MG63 (cell line): ENCODE results near the gene CUZD1. TPM values are rescaled to one million over a fixed set of nuclear protein-coding genes. Genes with fewer than 3 reads are reported as not detected.
"Not testable (repeated sequence)": the region's sequence is repeated elsewhere in the genome, so short reads cannot be mapped to it uniquely, and the experiment has no call there.

Source experiments
- DNase-seq: peaks from one replicate; pipeline ENCODE4 v3.0.0-alpha.2; 2020
- H3K27me3 ChIP-seq: fragments of 250-450 bp; sonication (Bioruptor Pico); 2 replicates; pipeline ENCODE4 v1.5.1; 2020; ENCODE audit warnings: mild to moderate bottlenecking, moderate library complexity
- H3K36me3 ChIP-seq: fragments of 250-450 bp; sonication (Bioruptor Pico); 2 replicates; pipeline ENCODE4 v1.5.1; 2020; ENCODE audit warnings: mild to moderate bottlenecking, moderate library complexity
- H3K4me3 ChIP-seq: fragments of 250-450 bp; sonication (Bioruptor Pico); 2 replicates; pipeline ENCODE4 v1.5.1; 2020; ENCODE audit warnings: mild to moderate bottlenecking, moderate library complexity
- H3K9me3 ChIP-seq: fragments of 250-450 bp; sonication (Bioruptor Pico); 2 replicates; pipeline ENCODE4 v1.5.1; 2020; ENCODE audit warnings: mild to moderate bottlenecking, moderate library complexity
- total RNA-seq: library from RNA; depleted of rRNA; stranded (reverse); fragments of >200 nt; shearing (Covaris generic); gene quantifications from 2 replicates; pipeline ENCODE4 v1.2.3, GENCODE V29; 2014; ENCODE audit warnings: low replicate concordance; rRNA removed

The CUZD1 gene, protein sequence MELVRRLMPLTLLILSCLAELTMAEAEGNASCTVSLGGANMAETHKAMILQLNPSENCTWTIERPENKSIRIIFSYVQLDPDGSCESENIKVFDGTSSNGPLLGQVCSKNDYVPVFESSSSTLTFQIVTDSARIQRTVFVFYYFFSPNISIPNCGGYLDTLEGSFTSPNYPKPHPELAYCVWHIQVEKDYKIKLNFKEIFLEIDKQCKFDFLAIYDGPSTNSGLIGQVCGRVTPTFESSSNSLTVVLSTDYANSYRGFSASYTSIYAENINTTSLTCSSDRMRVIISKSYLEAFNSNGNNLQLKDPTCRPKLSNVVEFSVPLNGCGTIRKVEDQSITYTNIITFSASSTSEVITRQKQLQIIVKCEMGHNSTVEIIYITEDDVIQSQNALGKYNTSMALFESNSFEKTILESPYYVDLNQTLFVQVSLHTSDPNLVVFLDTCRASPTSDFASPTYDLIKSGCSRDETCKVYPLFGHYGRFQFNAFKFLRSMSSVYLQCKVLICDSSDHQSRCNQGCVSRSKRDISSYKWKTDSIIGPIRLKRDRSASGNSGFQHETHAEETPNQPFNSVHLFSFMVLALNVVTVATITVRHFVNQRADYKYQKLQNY
- total RNA-seq, result 0.13 TPM in 1 of 2 replicates, not detected in the other

DNA sequence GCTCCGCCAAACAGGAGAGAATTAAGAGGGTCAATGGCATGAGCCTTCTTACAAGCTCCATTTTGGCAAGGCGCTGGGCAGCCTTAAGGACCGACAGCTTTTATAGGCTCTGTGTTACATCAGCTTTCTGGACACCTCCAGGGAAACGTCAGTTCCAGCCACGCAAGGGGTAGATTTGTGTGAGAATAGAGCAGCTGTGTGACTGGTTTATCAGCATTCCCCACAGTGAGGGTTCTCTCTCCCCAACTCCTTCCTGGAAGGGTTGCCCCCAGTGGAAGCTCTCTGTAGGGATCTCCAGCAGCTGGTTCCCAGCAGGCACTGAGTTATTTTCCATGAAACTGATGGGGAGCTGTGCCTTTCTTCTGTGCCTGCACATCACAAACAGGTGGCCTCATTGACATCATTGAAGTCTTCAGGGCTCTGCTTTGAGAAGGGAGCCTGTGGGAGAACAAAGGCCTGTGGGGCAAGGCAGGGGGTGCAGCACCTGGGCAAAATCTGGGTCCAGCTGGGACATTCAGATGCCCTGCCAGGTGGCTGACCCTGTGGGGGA lies at the start of gene CUZD1:
Gene CUZD1, minus strand, starts transcription at position 75 of the 550 bp plus-strand sequence. Its CDS starts 14 bp downstream, at position 61.
- Histone ChIP-seq H3K36me3 (peaks cover 31% of the 10 kb centered on the region), H3K27me3 (no peaks in the 10 kb centered on the region), H3K9me3 (no peaks in the 10 kb centered on the region), H3K4me3 (no peak within 1 kb of the TSS)
- no peak for DNase-seq

DNA sequence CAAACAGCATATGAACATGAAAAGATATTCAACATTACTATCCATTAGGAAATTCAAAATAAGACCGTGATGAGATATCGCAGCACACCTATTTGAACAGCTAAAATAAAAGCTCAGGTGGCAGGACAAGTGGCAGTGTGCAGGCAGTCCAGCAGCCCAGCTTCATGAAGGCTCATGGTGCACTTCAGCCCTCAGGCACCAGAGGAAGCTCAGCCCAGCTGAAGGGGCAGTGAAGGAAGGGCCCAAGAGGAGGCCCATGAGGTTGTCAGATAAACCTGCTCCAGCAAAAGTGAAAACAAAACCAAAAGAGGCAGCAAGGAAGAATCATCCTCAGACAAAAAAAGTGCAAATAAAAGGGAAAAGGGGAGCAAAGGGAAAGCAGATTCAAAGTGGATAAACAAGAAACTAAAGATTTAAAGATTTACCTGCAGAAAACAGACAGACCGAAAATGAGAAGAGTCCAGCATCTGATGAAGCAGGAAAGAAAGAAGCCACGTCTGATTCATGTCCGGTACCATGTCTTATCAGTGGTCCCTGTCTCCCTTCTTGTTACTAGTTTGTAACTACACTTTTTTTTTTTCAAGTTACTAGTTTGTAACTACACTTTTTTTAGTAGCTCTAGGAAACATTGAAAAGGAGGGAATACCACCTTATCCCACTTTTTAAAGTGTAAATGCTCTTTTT lies 48.7 kb upstream of the CUZD1 start:
- Histone ChIP-seq H3K4me3 (no peak overlapping the region), H3K9me3 (no peaks in the 10 kb centered on the region), H3K36me3 (no peaks in the 10 kb centered on the region), H3K27me3 (no peaks in the 10 kb centered on the region)
- no peak for DNase-seq

DNA sequence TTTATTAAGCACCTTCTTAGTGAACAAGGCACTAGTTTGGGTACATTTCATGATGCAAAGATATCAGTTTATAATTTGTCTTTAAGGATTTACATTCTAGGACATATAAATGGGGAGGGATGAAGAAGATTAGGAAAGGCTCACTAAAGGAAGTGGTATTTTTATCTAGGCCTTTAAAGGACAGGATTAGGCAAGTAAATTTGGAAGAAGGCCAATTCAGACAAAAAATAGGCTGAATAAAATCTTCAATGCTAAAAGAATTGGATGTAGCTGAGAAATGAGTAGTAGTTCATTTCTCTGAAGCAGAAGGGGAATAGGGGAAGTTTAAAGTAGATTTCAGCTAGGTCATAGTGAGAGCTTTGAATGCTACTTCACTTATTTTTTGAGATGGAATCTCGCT lies 38.5 kb upstream of the CUZD1 start:
- no peaks in the 10 kb centered on the region for H3K9me3 ChIP-seq
- no peaks in the 10 kb centered on the region for H3K27me3 ChIP-seq
- DNase-seq, result no peak
- H3K36me3 ChIP-seq, result peaks cover 11% of the 10 kb centered on the region; the same call in 1 of the 2 replicates
- H3K4me3 ChIP-seq, result no peak overlapping the region

DNA sequence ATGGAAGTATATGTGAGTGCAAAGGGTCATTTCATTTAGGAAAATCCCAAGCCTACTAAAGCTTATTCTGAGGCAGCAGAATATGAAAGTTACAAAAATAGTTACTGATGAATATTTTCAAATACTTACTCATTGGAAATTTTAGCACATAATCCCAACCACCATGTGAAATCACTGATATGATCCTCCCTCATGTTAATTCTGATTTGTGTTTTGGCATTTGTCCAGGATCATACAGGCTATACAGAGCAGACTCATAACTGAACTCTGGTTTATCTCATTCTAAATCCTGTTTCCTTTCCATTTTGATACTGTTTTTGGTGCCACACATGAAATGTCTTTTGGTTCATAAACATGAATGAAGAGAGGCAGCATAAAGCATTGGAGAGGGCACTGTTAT lies 37.1 kb upstream of the CUZD1 start:
- Histone ChIP-seq H3K36me3 (peaks cover 18% of the 10 kb centered on the region), H3K4me3 (no peak overlapping the region), H3K9me3 (no peaks in the 10 kb centered on the region), H3K27me3 (no peaks in the 10 kb centered on the region)
- no peak for DNase-seq

DNA sequence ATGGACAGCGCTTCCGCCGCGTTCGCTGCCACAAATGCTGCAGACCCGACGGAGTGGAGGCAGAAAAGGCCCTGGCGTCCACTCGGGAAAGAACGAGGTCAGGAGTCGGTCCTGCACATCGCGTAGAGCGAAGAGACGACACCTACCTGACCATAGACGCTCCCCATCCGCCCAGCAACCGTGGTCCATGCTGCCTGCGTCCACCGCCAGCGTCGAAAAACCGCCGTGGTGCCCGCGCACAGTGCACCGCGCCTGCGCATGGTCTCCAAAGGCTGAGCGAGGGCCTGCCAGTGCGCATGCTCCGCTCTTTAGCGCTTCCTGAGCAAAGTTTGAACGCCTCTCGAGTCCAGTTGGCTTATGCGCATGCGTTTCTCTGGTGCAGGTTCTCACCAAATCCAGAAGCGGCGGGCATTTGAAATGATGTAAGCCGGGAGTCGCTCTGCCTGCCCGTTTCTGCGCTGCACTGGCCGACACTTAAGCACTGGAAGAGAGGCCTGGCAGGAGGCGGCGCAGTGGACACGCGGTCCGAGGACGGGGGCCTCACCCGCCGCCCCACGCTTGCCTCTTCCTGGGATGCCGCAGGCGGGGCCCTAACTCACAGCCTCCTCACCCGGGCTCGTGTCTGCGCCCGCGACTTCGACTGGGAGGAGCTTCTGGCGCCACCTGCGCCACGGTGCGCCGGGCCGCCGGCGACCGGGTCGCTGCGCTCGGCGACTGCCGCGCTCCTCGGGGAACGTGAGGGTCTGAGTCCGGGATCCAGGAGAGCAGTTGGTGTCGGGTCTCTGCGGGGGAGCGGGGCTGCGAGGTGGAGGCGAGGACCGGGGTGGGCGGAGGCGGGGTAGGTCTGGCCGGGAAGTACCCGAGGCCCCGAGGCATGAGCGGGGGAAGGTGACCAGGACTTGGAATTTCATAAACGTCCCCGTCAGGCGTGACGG lies 33.9 kb upstream of the CUZD1 start, which contains the start of gene FAM24B:
Gene FAM24B, minus strand, starts transcription at position 243 of the 935 bp plus-strand sequence. CDS start 29,066 bp downstream, outside the sequence.
- peak within 1 kb of the TSS; percentile 72 for H3K4me3 ChIP-seq
- no peaks in the 10 kb centered on the region for H3K9me3 ChIP-seq
- peak; percentile 95 for DNase-seq
- no peaks in the 10 kb centered on the region for H3K27me3 ChIP-seq
- peaks cover 47% of the 10 kb centered on the region for H3K36me3 ChIP-seq

DNA sequence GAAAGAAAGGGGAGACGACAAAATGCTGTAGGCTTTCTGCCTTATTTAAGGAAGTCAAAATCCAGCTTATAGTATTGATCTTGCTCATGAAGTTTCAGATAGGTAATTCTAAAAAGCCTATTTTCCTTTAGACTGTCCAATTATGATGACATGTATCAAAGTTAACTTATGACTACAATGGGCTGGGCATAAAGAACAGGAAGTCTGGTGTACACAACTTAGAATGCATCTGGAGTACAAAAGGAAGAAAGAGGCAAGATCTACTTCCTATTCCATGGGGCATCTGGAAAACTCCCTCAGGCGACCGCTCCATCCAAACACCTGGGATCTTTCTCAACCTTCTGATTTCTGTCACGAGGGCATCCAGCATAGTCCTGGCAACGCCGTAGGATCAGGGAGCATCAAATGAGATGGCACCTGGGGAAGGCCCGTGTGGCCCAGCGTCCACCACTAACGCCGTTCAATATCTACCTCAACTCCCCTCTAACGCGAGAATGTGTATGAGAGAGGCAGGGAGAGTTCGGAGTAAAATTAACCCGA lies 33.2 kb upstream of the CUZD1 start:
- DNase-seq, result no peak
- Histone ChIP-seq H3K4me3 (peak overlapping the region; percentile 72), H3K9me3 (no peaks in the 10 kb centered on the region), H3K36me3 (peaks cover 52% of the 10 kb centered on the region), H3K27me3 (no peaks in the 10 kb centered on the region)

DNA sequence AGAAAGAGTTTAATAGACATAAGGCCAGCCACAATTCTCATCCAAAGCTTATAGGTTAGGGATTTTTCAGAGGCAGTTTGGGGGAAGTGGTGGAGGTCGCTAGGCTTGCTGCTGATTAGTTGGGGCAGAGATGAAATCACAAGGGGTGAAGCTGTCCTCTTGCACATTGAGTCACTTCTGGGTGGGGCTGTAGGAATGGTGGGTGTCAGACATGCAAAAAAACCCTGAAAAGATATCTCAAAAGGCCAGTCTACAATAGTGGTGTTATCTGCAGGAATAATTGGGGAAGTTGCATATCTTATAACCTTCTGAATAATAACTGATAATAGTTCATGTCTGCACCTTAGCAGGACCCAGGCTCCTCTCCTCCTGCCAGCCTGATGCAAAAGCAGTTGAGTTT lies 31.6 kb upstream of the CUZD1 start:
- Histone ChIP-seq H3K36me3 (peaks cover 61% of the 10 kb centered on the region), H3K27me3 (no peaks in the 10 kb centered on the region), H3K4me3 (no peak overlapping the region), H3K9me3 (no peaks in the 10 kb centered on the region)
- no peak for DNase-seq

DNA sequence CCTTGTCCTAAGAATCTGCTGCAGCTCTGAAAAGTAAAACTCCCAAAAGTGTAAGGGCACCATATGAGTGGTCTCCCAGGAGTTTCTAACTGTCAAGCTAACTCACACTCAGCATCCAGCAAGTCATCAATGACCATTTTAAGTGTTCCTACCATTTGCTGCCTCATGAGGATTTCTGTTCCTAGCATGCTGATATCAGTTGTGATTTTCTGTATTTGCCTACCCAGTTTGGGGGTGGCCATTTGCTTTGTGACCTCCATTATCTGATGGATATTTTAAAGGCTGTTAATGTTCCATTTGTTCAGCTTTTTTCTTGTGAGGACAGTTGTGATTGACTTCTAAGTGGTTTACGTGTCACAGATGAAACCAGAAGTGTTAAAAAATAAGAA lies 30.8 kb upstream of the CUZD1 start:
- peaks cover 60% of the 10 kb centered on the region for H3K36me3 ChIP-seq
- no peaks in the 10 kb centered on the region for H3K27me3 ChIP-seq
- no peak overlapping the region for H3K4me3 ChIP-seq
- DNase-seq, result no peak
- no peaks in the 10 kb centered on the region for H3K9me3 ChIP-seq

DNA sequence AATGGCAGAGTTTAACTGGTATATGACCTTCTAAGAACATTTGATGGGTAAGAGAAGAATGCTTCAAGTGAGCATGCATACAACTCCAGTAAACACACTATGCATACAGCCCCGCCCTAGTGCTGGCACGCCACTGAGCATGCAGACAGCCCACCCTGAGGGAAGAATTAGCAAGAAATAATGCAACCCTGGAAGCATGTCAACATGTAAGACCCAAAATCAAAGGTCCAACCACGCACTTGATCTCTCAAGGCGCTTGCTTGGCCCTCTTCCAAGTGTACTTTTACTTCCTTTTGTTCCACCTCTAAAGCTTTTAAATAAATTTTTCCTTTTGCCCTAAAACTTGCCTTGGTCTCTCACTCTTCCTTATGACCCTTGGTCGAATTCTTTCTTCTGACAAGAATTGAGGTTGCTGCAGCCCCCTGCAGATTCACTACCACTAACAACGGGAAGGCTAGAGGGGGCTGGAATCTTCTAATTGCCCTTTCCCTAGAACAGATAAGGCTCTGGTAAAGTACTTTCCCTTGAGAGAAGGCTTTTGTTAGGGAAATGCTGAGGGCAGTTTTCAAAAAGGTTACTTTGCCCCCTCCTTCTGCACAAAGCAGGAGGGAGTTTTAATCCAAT lies 30.3 kb upstream of the CUZD1 start:
- DNase-seq, result no peak
- Histone ChIP-seq H3K36me3 (peaks cover 55% of the 10 kb centered on the region), H3K4me3 (no peak overlapping the region), H3K27me3 (no peaks in the 10 kb centered on the region), H3K9me3 (no peaks in the 10 kb centered on the region)

DNA sequence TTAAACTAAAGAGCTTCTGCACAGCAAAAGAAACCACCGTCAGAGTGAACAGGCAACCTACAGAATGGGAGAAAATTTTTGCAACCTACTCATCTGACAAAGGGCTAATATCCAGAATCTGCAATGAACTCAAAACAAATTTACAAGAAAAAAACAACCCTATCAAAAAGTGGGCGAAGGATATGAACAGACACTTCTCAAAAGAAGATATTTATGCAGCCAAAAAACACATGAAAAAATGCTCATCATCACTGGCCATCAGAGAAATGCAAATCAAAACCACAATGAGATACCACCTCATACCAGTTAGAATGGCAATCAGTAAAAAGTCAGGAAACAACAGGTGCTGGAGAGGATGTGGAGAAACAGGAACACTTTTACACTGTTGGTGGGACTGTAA lies 26.3 kb upstream of the CUZD1 start:
- not testable (repeated sequence) for H3K4me3 ChIP-seq, H3K9me3 ChIP-seq, DNase-seq, H3K27me3 ChIP-seq
- H3K36me3 ChIP-seq, result peaks cover 50% of the 10 kb centered on the region

DNA sequence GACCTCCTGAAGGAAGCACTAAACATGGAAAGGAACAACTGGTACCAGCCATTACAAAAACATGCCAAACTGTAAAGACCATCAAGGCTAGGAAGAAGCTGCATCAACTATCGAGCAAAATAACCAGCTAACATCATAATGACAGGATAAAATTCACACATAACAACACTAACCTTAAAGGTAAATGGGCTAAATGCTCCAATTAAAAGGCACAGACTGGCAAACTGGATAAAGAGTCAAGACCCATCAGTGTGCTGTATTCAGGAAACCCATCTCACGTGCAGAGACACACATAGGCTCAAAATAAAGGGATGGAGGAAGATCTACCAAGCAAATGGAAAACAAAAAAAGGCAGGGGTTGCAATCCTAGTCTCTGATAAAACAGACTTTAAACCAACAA lies 23.1 kb upstream of the CUZD1 start:
- not testable (repeated sequence) for H3K4me3 ChIP-seq, H3K27me3 ChIP-seq, DNase-seq, H3K9me3 ChIP-seq
- H3K36me3 ChIP-seq, result peaks cover 25% of the 10 kb centered on the region

DNA sequence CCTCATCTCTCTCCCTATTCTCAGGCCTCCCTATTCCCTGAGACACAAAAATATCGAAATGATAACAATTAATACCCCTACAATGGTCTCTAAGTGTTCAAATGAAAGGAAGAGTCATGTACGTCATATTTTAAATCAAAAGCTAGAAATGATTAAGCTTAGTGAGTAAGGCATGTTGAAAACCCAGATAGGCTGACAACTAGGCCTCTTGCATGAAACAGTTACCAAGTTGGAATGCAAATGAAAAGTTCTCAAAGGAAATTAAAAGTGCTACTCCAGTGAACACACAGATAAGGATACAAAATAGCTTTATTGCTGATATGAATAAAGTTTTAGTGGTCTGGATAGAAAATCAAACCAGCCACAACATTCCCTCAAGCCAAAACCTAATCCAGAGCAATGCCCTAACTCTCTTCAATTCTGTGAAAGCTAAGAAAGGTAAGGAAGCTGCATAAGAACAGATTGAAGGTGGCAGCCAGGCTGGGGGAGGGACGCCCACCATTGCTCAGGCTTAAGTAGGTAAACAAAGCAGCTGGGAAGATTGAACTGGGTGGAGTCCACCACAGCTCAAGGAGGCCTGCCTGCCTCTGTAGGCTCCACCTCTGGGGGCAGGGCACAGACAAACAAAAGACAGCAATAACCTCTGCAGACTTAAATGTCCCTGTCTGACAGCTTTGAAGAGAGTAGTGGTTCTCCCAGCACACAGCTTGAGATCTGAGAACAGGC lies 21.3 kb upstream of the CUZD1 start:
- DNase-seq, H3K9me3 ChIP-seq, H3K27me3 ChIP-seq, H3K4me3 ChIP-seq: not testable (repeated sequence)
- H3K36me3 ChIP-seq, result peaks cover 19% of the 10 kb centered on the region

DNA sequence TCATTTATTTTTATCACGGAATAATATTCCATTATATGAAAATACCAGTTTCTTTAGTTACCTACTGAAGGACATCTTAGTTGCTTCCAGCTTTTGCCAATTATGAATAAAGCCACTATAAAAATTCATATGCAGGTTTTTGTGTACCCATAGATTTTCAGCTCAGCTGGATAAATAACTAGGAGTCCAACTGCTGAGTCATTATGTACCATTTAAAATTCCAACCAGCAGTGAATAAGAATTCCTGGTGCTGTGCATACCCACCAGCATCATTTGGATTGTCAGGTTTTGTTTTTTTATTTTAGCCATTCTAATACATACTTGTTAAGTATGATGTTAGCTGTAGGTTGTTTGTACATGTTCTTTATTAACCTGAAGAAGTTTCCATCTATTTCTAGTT lies 19.2 kb upstream of the CUZD1 start:
- Histone ChIP-seq H3K27me3 (no peaks in the 10 kb centered on the region), H3K36me3 (peaks cover 21% of the 10 kb centered on the region), H3K4me3 (no peak overlapping the region), H3K9me3 (peaks cover 5% of the 10 kb centered on the region; the same call in 1 of the 2 replicates)
- DNase-seq, result no peak

DNA sequence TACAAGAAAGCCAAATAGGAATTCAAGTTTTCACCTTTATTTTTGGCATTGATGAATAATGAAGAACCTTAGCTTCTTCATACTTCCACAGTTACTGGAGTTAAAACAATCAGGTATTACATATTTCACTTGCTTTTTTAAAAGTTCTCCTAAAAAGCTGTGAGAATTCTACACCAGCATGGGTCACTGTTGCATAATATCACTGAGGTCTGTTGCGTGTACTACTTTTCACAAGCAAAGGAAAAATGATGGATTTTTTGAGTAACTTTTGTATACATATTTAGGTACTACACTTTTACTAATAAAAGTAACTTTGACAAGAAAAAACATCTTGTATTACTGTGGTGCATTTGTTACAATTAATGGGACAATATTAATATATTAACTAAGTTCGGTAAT lies 18.5 kb upstream of the CUZD1 start:
- DNase-seq, result no peak

More for the DNA sequence above, 18.5 kb upstream of the CUZD1 start:
- Histone ChIP-seq H3K36me3 (peaks cover 23% of the 10 kb centered on the region), H3K9me3 (peaks cover 5% of the 10 kb centered on the region; the same call in 1 of the 2 replicates), H3K27me3 (no peaks in the 10 kb centered on the region), H3K4me3 (no peak overlapping the region)
